ENCODE measurements around the gene AKR1B1. TPM values are rescaled to one million over a fixed set of nuclear protein-coding genes. Genes with fewer than 3 reads are reported as not detected.

Gene AKR1B1
- total RNA-seq, 1 experiment from 2014 or later = 166 TPM

DNA sequence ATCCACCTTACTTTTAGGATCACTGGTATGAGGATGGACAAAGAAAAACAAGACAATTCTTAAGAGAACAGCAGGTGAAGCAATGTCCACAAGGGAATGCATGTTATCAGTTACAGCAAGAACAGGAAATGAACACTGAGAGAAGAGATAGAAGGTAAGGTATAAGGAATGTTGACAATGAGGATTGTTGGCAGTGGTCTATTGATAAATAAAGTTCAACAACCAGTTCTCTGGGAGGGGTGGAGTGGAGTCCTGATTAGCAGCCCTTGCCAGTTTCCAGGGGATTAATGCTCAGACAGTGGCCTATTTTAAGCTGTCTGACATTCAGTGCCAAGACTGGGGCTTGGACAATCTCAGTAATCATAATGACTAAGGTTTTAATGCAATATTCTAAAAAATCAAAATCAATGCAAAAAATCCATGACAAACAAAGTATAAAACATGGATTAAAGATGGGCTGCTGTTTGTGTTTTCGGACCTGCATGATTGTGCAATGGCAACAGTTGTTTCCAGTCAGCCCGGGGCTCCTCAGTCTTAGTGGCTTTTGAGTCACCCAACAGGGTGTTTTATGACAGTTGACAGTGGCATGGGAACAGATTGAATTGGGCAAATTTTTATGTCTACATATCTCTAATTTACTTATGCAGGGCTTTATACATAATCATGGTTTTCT, 13.8 kb upstream of the AKR1B1 start:
- Histone ChIP-seq H3K4ac (ENCODE audit: low read depth, low read length) (no peak overlapping the region), H2AK5ac (ENCODE audit: insufficient read length, low read length) (no peak overlapping the region), H3K14ac (ENCODE audit: insufficient read depth, low read length) (no peak overlapping the region), H2BK120ac (ENCODE audit: low read depth, low read length, poor library complexity, severe bottlenecking) (no peak overlapping the region), H3K4me2 (ENCODE audit: insufficient read depth, insufficient read length, low read length) (no peak overlapping the region), H3K79me2 (ENCODE audit: insufficient read depth, low read length) (no peaks in the 10 kb centered on the region), H4K91ac (ENCODE audit: insufficient read length, low read depth, low read length) (no peak overlapping the region), H2BK12ac (ENCODE audit: insufficient read length, low read depth, low read length) (no peak overlapping the region), H3K79me1 (ENCODE audit: insufficient read depth, low read depth, low read length, poor library complexity, severe bottlenecking) (no peaks in the 10 kb centered on the region), H3K27ac (ENCODE audit: insufficient read length, low read depth, low read length) (no peak overlapping the region), H3K9me3 (ENCODE audit: control insufficient read depth, low read depth, low read length) (no peaks in the 10 kb centered on the region), H2BK20ac (ENCODE audit: low read depth, low read length, poor library complexity, severe bottlenecking) (no peak overlapping the region), H3K18ac (ENCODE audit: insufficient read length, low read depth, low read length) (no peak overlapping the region), H3K27me3 (ENCODE audit: insufficient read depth, low read length) (no peaks in the 10 kb centered on the region), H4K5ac (ENCODE audit: insufficient read length, low read depth, low read length) (no peak overlapping the region), H3K23me2 (ENCODE audit: insufficient read length, low read depth, low read length, poor library complexity, severe bottlenecking) (no peaks in the 10 kb centered on the region), H2BK15ac (ENCODE audit: low read depth, low read length) (no peak overlapping the region), H2AFZ (ENCODE audit: low read length) (no peak overlapping the region), H3K23ac (ENCODE audit: insufficient read length, low read depth, low read length) (no peak overlapping the region), H3T11ph (ENCODE audit: low read length) (no peak overlapping the region), H3K9ac (ENCODE audit: extremely low read depth, insufficient read length, low read length) (no peak overlapping the region), H3K56ac (ENCODE audit: insufficient read length, low read depth, low read length) (no peak overlapping the region), H4K8ac (replicated peaks; ENCODE audit: insufficient read length, low read depth, low read length) (no peak overlapping the region), H4K20me1 (ENCODE audit: control insufficient read depth, insufficient read depth, insufficient read length) (no peaks in the 10 kb centered on the region), H3K4me1 (ENCODE audit: insufficient read depth, low read length) (no peaks in the 10 kb centered on the region), H2BK5ac (ENCODE audit: insufficient read length, low read length) (no peak overlapping the region)
- peaks cover 2 to 5% of the 10 kb centered on the region in 2 experiments; a peak in 3 of 4 replicates for H3K4me1 Mint-ChIP-seq
- H3K4me3 Mint-ChIP-seq = no peak overlapping the region
- H3K36me3 Mint-ChIP-seq (ENCODE audit: insufficient read depth in 1 of 3, low read depth in 3 of 3) = no peaks in the 10 kb centered on the region; a peak in 1 of 7 replicates
- no peak overlapping the region for H3K27ac Mint-ChIP-seq
- no CpG with 5 or more reads among the region's 2 CpGs for WGBS (ENCODE audit: extremely low coverage, insufficient read length, low lambda C conversion rate)
- no peaks in the 10 kb centered on the region for H3K27me3 Mint-ChIP-seq (ENCODE audit: low read depth)
- no peak for TF ChIP-seq CTCF (conservative IDR thresholded peaks at IDR 0.05)
- no peak for DNase-seq
- H3K9me3 Mint-ChIP-seq = no peaks in the 10 kb centered on the region

Data from H9 (cell line).